NB4 (cell line): ENCODE results near the gene ACSBG1.
"Not testable (repeated sequence)": the region's sequence is repeated elsewhere in the genome, so short reads cannot be mapped to it uniquely, and the experiment has no call there.

Experiments
- POLR2A ChIP-seq: IDR thresholded peaks from 2 replicates; pipeline ENCODE4 v1.6.1; 2011; ENCODE audit warnings: mild to moderate bottlenecking; ENCODE audit not compliant: insufficient read length; ENCODE audit errors: extremely low read depth
- TF ChIP-seq, protein P1 (sequence below): IDR thresholded peaks from one replicate; pipeline ENCODE4 v1.5.1; 2012; ENCODE audit warnings: low read depth, low read length

DNA sequence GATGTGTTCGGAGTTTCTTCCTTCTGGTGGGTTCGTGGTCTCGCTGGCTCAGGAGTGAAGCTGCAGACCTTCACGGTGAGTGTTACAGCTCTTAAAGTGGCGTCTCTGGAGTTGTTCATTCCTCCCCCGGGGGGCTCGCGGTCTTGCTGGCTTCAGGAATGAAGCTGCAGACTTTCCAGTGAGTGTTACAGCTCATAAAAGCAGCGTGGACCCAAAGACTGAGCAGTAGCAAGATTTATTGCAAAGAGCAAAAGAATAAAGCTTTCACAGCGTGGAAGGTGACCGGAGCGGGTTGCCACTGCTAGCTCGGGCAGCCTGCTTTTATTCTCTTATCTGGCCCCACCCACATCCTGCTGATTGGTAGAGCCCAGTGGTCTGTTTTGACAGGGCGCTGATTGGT is 11.0 kb upstream of the ACSBG1 start:
- TF ChIP-seq, protein P1, sequence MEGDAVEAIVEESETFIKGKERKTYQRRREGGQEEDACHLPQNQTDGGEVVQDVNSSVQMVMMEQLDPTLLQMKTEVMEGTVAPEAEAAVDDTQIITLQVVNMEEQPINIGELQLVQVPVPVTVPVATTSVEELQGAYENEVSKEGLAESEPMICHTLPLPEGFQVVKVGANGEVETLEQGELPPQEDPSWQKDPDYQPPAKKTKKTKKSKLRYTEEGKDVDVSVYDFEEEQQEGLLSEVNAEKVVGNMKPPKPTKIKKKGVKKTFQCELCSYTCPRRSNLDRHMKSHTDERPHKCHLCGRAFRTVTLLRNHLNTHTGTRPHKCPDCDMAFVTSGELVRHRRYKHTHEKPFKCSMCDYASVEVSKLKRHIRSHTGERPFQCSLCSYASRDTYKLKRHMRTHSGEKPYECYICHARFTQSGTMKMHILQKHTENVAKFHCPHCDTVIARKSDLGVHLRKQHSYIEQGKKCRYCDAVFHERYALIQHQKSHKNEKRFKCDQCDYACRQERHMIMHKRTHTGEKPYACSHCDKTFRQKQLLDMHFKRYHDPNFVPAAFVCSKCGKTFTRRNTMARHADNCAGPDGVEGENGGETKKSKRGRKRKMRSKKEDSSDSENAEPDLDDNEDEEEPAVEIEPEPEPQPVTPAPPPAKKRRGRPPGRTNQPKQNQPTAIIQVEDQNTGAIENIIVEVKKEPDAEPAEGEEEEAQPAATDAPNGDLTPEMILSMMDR, result not testable (repeated sequence)
- not testable (repeated sequence) for TF ChIP-seq POLR2A
